ENCODE results near the gene ATP1B3.
"Not testable (repeated sequence)": the region's sequence is repeated elsewhere in the genome, so short reads cannot be mapped to it uniquely, and the experiment has no call there.

Gene ATP1B3

DNA sequence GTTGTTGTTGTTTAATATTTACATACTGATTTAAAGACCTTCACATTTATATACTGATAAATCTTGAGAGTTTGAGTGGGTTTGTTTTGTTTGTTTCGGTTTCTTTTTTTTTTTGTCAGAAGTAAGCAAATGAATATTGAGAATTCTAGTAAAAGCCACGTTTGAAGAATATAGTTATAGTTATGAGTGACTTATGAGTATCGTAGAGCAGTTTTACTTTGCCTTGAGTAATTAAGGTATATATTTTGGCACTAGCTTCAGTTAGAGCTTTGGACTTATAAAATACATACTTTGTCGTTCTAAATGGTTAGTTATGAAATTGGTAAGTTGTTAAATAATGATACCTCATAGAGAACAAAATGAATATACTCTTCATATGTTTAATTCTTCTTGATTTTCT is 27.8 kb downstream of the ATP1B3 start:
- DNase-seq = no peak

DNA sequence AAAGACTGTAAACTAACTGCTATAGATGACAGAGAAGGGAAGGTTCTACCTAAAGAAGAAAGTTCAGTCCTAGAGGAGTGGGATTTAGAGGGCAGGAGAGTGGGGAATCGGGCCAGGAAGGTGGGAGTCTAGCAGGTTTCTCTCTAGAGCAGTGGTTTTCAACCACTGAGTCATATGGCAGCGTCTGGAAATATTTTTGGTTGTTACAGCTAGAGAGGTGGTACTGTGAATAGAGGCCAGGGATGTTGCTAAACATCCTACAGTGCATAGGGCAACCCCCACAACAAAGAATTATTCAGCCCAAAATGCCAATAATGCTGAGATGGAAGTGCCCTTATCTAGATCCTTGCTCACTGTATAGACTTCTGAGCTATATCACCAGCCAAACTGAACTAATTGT is 28.7 kb downstream of the ATP1B3 start:
- DNase-seq = no peak

DNA sequence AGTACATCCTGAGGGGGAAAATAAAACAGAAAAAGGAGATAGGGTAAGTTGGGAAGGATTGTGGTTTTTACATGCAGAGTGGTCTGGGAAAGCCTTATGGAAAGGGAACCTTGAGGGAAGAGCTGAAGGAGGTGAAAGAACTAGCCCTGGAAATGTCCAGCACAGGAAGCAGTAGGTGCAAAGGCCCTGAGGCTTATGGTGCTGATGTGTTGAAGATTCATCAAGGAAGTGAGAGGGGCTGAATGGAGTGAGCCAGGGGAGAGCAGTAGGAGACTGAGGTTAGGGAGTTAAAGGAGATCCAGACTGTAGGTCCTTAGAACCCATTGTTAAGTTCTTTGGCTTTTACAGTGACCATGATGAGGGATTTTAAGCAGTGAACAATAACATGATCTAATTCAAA is 33.0 kb downstream of the ATP1B3 start:
- DNase-seq = no peak

DNA sequence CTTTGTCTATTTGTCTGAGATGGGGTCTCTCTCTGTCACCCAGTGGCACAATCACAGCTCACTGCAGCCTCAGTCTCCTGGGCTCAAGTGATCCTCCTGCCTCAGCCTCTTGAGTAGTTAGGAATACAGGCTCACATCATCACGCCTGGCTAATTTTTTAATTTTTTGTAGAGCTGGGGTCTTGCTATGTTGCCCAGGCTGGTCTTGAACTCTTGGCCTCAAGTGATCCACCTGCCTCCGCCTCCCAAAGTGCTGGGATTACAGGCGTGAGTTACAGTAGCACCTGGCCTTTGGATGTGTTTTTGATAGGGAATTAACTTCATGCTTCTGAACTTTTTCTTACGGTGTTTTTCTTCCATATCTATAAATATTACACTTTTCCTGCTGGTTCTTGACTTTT is 33.5 kb downstream of the ATP1B3 start:
- DNase-seq = not testable (repeated sequence)

DNA sequence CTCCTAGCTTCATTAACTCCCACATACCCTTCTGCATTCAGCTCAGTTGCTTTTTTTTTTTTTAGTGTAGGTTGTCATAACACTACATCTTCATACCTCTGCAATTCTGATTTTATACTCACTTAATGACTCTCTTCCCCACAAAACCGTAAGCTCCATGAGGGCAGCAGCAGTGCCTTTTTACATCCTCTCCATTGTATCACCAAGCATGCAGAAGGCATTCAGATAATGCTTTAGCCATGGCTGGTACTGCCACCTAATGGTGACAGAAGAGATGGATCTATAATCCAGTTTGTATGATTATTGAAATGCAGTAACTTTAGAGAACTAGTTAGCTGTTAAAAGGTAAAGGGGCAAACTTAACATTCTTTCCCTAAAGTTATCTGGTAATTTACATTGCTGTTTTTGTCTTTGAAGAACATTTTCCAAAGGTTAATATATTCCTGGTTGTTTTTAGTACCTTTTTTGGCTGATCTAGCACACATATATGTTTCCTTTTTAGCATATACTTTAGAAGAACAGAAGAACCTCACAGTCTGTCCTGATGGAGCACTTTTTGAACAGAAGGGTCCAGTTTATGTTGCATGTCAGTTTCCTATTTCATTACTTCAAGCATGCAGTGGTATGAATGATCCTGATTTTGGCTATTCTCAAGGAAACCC is 36.8 kb downstream of the ATP1B3 start:
- peak in 3 of 51 donors; percentile 2 to 7 (median 2) for DNase-seq

DNA sequence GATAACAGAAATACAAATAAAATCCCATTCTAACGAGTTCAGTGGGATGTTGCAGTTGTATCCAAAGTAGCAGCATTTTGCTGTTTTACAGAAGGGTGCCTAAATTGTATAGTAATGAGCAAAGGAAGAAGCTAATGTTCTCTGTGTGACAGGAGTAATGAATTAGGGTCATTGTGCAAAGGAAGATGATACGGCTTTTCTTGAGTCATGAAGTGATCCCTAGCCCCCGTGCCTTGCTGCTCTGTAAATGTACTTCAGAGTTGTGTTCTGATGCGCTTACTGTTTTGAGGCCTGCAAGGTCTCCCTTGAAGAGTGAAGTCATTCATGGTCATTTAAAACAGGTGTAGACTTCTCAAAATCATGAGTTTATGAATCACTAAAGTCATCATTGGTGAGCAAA is 37.9 kb downstream of the ATP1B3 start:
- no peak for DNase-seq

DNA sequence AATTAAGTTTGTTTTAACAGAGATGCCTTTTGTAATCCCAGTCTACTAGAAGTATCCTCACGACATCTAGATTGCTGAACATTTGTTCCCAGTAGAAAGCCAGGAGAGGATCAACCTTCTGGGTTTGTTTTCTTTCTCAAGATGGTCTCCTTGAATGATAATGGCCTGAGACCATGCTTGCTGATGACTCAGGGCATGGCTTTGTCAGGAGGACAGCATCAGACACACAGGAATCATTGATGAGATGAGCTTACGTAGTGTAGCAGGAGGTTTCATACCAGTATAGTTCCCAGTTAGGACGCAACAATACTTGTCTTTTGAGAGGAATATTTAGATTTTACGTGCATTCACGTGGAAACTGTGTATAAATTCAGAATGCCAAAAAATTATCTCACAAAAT is 38.6 kb downstream of the ATP1B3 start:
- no peak for DNase-seq

DNA sequence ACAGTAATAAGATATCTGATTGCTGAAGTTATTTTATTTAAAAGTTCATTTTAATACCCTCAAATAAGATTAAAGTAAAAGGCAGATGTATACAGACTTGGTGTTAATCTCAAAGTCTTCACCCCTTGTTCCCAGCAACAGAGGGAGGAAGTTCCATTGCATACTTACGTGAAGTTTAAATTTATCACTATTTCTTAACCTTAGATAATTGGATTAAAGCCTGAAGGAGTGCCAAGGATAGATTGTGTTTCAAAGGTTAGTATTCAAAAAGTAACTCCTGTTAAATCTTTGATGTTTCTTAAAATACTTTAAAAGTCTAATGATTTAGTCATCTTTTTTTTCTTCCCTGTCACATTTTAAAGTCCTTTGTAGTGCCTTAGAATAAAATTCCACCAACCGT is 39.3 kb downstream of the ATP1B3 start:
- no peak for DNase-seq

DNA sequence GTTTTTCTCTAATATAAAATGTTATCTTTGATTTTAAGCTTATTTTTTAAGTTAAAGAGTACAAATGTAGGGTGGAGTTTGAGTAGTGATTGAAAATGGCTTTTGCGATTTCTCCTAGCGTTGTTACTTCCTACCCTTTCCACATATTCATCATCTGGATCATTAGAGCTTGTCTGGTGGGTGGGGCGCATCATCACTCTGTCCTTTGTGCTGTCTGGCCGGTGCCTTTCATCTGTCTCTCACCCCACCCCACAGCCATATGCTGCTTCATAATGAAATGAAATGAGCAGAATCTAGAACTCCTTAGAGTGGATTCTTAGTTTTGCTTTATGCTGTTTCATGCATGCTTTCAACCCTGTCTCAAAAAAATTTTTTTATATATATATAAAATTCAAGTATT is 44.3 kb downstream of the ATP1B3 start:
- peak in 1 of 51 donors; percentile 9 for DNase-seq

DNA sequence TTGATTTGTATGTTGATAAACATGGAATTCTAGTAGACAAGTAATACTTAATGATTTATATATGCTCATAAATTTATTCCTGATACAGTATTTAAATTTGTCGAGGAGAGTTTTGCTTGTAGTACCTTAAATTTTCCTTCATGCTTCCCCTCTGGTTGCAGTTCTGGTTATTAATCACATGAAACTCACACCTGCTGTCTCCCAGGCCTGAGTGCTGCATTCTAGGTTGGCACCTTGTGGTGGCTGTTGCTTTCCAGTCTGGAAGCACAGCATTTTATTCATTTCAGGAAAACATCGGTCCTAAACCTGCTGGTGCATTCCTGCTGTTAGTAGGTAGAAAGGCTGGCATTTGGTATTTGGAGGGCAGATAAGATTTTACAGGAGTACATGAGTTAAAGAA is 44.9 kb downstream of the ATP1B3 start:
- no peak for DNase-seq

DNA sequence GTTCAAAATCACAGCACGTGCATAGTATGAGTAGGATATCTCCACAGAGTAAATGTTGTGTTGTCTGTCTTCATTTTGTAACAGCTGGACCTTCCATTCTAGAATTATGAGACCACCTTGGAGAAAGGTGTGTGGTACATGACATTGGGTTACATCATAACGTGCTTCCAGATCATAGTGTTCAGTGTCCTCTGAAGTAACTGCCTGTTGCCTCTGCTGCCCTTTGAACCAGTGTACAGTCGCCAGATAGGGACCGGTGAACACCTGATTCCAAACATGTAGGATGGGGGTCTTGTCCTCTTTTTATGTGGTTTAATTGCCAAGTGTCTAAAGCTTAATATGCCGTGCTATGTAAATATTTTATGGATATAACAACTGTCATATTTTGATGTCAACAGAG is 49.2 kb downstream of the ATP1B3 start:
- DNase-seq = not testable (repeated sequence)

DNA sequence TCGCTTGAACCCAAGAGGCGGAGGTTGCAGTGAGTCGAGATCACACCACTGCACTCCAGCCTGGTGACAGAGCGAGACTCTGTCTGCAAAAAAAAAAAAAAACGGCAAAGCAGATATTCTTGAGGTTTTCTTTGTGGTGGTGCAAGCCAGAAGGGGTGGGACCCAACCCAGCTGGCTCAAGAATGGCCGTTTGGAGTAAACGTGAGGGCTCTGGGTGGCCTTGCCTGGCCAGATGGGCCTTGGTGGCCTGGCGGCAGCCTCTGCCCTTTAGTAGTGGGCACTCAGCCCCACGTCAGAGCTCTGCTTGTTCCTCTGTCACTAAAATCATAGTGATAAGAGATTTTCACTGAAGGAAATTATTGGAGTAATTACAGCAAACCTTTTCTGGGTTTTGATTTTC is 50.5 kb downstream of the ATP1B3 start:
- no peak for DNase-seq

DNA sequence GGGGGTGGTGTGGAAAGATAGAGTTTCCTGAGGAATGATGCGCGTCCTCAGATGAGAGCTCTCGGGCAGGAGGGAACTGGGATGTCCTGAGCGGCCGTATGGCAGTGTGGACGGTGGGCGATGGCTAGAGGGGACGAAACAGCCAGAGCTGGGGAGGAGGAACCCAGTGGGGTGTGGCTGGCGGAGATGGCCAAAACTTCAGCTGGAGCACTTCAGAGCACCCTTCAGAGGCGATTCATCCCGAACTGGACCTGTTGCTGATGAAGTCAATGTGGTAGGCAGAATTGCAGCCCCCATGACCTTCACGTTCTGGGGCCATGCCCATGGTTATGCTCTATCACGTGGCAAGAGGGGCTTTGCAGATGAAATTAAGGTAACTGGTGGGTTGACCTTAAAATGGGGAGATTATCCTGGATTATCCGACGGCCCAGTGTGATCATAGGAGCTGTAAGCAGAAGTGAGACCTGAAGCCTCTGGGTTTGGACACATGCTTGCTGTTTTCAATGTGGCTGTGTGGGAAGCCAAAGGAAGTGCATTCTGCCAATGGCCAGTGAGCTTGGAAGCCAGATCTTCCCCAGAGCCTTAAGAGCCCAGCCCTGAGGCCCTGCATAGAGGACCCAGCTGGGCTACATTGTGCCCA is 52.3 kb downstream of the ATP1B3 start:
- no peak for DNase-seq

DNA sequence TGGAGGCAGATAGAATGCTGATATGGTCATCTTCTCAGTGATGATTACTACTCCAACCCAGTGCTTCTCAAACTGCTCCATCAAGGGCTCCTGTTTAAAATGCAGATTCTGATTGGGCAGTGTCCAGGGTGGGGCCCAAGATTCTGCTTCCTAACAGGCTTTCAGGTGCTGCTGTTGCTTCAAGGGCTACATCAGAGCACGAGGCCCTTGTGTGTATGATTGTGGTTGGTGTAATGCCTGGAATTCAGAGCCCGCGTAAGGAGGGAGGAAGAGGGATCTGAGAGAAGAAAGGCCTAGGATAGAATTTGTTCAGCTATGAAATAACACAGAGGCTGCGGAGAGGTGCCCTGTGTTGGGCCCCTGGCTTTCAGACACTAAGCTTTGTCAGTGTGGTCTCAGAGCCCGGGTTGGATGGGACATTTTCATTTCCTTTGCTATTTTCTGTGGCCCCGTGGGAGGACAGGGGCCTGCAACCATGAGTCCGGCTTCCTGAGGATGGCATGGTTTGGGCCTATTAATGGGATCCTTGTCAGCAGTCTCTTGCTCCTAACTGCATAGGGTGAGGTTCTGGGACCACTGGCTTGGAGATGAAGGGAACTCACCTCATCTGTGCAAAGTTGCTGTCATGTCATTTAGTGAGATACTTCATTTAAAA is 53.0 kb downstream of the ATP1B3 start:
- DNase-seq = no peak

DNA sequence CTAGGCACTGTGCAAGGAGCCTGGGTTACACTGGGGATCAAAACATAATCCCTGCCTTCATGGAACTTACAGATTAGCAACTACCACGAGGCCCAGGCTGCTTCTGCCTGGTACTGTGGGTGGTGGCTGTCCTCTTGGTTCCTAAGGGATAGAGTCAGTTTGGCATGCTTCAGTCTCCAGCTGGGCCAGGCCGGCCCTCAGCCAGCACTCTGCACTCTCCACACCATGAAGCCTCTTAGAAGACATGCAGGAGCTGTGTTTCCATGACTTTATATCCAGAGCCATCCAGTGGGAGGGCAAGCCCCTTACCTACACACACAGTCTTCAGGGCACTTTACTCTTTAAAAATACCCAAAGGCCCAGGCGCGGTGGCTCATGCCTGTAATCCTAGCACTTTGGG is 54.4 kb downstream of the ATP1B3 start:
- no peak for DNase-seq

DNA sequence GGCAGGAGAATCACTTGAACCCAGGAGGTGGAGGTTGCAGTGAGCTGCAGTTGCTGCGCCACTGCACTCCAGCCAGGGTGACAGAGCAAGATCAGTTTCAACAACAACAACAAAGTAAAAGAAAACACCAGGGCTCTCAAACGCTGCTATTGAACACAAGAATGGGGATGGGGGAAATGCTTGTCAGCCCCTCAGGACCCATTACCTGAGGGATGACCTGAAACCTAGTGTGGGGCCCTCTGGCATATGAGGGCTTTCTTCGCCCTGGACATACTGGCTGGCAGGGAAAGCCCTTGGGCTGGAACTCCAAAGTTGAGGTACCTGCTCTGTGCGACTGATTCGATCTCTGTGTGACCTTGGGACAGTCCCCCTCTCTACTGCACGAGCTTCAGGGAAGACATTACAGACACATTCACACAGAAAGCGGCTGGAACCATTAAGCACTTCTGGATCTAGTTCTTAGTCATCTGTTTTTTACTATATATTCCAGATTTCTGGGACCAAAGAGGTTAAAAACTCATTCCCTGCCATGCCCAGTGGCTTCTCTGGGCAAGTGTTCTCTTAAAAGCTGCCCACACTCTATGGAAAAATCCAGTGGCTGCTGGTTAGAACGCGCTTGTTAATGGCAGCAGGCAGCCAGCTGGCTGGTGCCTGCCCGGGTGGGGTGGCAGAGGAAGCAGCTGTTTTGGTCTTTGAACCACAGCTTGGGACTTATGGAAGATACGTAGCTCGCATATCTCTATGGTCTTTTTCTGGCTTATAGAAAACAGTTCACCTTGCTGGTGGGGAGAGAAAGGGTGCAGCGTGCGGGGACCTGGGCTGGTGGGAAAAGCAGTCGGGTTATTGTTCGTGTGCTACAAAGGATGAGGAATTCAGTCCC is 57.2 kb downstream of the ATP1B3 start:
- no peak for DNase-seq

DNA sequence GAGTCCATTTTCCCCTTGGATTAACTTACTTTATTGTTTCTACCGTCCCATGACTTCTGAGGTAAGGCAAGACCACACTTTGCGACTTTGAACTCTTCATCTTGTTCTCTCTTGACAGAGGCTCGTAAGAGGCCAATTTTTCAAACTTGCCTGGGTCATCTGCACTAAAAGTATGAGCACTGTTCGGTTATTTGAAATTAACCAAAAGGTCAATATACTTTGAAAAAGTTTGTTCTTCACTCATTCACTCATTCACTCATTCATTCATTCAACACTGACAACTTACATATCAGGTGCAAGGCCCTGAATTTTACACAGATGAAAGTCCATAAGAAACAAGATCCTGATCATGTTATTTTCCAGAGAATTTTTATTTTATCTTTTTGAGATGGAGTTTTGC is 57.9 kb downstream of the ATP1B3 start:
- no peak for DNase-seq

DNA sequence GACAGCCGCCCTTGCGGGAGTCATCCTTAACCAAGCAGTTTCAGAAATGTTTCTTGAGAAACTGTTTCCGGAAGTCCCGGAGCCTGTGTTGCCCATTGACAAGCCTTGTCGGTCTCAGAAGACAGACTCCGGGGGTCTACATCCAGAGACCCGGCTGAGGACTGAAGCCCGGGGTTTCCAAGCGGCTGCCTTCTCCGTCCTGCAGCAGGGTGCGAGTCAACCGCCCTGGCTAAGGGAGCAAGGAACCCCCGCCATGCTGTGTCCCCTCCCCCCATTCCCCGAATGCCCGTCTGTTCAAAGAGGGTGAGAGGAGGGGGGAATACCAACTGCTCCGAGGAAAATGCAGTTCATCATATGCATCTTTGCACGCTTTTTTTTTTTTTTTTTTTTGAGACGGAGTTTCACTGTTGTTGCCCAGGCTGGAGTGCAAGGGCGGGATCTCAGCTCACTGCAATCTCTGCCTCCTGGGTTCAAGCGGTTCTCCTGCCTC is 61.6 kb downstream of the ATP1B3 start:
- no peak for DNase-seq

DNA sequence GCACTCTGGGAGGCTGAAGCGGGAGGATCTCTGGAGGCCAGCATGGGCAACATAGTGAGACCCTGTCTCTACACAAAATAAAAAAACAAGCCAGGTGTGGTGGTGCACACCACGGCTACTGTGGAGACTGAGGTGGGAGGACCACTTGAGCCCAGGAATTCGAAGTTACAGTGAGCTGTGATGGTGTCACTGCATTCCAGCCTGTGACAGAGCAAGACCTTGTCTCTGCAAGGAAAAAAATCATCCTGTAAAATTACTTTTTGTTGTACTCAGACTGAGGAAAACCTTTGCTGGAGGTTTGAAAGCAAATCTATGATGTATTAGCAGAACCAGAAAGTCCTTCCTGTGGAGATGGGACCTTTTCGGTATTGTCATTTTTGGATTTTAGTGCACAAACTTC is 63.3 kb downstream of the ATP1B3 start:
- DNase-seq = no peak

DNA sequence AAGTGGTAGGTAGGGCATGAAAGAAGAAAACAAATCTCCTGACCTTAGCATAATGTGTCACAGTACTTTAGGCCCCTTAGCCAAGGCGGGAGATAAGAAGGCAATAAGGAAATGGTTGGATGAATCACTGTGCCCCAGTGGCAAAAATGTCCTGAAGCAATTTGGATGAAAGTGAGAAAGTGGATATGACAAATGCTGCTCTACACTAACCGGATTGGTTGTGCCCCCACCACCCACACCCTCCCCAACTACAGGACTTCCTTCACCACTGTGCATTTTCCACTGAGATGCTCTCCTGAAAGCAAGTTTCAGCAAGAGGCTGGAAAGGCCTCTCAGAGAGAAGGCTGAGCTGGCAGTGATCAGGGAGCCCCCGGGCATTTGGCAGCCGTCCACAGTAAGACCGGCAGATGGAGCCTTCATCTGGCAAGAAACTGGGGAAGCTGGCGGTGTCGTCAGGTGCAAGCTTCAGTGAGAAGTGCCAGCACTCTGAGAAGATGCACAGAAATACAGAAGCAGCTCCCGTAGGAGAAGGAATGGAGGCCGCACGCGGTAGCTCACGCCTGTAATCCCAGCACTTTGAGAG is 63.8 kb downstream of the ATP1B3 start:
- DNase-seq = peak in 27 of 51 donors; percentile 3 to 53 (median 21)

DNA sequence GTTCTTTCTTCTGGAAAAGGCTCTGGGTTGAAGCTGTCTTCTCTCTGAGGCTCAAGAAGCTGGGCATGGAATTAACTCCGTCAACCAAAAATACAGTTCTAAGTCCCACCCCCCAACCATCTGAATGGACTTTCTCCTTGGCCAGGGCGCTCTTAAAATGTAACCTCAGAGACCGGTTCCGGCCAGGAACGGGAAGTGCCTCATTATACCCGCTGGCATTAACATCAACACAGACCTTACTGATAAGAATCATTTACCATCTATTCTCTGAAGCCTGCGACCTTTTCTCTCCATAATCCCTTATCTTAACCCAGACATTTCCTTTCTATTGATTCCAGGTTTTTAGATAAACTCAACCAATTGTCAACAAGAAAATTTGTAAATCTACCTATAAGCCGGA is 64.7 kb downstream of the ATP1B3 start:
- no peak for DNase-seq

DNA sequence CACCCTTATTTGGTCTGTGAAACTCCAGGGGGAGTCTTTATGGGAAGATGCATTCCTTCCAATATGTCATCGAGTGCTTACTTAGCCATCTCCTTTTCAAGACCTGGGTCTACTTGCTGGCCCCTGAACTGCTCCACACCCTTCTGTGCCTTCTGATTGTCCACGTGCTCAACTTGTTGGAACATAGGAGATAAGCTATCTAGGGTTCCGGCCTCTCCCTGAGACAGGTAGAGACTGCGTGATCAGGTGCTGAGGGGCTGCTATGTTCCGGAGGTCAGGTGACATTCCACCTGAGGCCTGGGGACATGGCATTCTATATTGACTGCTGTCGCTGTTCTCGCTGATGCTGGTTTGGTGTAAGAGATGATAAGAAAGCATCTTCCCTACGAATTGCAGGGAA is 65.6 kb downstream of the ATP1B3 start:
- no peak for DNase-seq
